HL-60 (cell line): ENCODE results near the gene DPYD.

Experiments used
- GABPA ChIP-seq: IDR thresholded peaks from 2 replicates; pipeline ENCODE4 v1.6.1; 2012; ENCODE audit warnings: low read depth
- POLR2AphosphoS5 ChIP-seq: IDR thresholded peaks from 2 replicates; pipeline ENCODE4 v1.6.1; 2012; ENCODE audit warnings: low read depth
- SPI1 ChIP-seq: IDR thresholded peaks from 2 replicates; pipeline ENCODE4 v1.6.1; 2012; ENCODE audit warnings: low read depth, mild to moderate bottlenecking, borderline replicate concordance
- TF ChIP-seq, protein P1 (sequence below): IDR thresholded peaks from one replicate; pipeline ENCODE4 v1.5.1; 2011; ENCODE audit warnings: low read length, control low read depth, inconsistent platforms; ENCODE audit not compliant: insufficient read depth
- TF ChIP-seq, protein P2 (sequence below): IDR thresholded peaks from 2 replicates; pipeline ENCODE4 v1.6.1; 2012; ENCODE audit warnings: low read depth; ENCODE audit not compliant: insufficient replicate concordance

DNA sequence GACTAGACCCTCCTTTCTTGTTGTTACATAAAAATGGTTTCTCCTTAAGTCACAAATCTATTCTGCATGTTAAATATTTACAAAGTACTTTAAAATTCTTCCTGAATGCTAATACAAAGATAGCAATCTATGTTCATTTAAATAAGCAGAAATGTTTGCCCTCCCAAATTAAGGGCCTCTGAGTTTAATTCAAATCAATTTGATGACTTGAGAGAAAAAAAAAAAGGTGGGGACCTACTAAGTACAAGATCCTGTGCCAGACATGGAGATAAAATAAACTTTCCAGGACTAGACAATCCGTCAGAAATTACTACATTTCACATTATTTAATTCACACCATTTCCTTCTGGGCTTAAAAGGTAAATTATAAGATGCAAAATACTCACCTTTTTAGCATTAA is 548.3 kb downstream of the DPYD start:
- TF ChIP-seq, protein P1, sequence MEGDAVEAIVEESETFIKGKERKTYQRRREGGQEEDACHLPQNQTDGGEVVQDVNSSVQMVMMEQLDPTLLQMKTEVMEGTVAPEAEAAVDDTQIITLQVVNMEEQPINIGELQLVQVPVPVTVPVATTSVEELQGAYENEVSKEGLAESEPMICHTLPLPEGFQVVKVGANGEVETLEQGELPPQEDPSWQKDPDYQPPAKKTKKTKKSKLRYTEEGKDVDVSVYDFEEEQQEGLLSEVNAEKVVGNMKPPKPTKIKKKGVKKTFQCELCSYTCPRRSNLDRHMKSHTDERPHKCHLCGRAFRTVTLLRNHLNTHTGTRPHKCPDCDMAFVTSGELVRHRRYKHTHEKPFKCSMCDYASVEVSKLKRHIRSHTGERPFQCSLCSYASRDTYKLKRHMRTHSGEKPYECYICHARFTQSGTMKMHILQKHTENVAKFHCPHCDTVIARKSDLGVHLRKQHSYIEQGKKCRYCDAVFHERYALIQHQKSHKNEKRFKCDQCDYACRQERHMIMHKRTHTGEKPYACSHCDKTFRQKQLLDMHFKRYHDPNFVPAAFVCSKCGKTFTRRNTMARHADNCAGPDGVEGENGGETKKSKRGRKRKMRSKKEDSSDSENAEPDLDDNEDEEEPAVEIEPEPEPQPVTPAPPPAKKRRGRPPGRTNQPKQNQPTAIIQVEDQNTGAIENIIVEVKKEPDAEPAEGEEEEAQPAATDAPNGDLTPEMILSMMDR: no peak
- TF ChIP-seq POLR2AphosphoS5 (no peak), GABPA (no peak), SPI1 (no peak)
- TF ChIP-seq, protein P2, sequence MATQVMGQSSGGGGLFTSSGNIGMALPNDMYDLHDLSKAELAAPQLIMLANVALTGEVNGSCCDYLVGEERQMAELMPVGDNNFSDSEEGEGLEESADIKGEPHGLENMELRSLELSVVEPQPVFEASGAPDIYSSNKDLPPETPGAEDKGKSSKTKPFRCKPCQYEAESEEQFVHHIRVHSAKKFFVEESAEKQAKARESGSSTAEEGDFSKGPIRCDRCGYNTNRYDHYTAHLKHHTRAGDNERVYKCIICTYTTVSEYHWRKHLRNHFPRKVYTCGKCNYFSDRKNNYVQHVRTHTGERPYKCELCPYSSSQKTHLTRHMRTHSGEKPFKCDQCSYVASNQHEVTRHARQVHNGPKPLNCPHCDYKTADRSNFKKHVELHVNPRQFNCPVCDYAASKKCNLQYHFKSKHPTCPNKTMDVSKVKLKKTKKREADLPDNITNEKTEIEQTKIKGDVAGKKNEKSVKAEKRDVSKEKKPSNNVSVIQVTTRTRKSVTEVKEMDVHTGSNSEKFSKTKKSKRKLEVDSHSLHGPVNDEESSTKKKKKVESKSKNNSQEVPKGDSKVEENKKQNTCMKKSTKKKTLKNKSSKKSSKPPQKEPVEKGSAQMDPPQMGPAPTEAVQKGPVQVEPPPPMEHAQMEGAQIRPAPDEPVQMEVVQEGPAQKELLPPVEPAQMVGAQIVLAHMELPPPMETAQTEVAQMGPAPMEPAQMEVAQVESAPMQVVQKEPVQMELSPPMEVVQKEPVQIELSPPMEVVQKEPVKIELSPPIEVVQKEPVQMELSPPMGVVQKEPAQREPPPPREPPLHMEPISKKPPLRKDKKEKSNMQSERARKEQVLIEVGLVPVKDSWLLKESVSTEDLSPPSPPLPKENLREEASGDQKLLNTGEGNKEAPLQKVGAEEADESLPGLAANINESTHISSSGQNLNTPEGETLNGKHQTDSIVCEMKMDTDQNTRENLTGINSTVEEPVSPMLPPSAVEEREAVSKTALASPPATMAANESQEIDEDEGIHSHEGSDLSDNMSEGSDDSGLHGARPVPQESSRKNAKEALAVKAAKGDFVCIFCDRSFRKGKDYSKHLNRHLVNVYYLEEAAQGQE: no peak
